HEK293 (cell line): ENCODE data around the gene CHRNA4.

Experiments
- EGR2 ChIP-seq: fragments of 450-650 bp; formaldehyde crosslinking; IDR thresholded peaks from 2 replicates; pipeline ENCODE4 v1.5.1; 2016; ENCODE audit warnings: low read depth, missing biosample characterization, missing genetic modification characterization
- GLIS1 ChIP-seq: fragments of 450-650 bp; formaldehyde crosslinking; IDR thresholded peaks from 2 replicates; pipeline ENCODE4 v1.5.1; 2016; ENCODE audit warnings: missing biosample characterization, missing genetic modification characterization
- KLF1 ChIP-seq: fragments of 450-650 bp; formaldehyde crosslinking; IDR thresholded peaks from 2 replicates; pipeline ENCODE4 v1.5.1; 2016; ENCODE audit warnings: missing biosample characterization, missing genetic modification characterization
- MEIS1 ChIP-seq: sonication (generic); formaldehyde crosslinking; IDR thresholded peaks from 2 replicates; pipeline ENCODE4 v1.8.1; 2022; ENCODE audit warnings: missing genetic modification reagents, mild to moderate bottlenecking, borderline replicate concordance
- SCRT2 ChIP-seq: fragments of 450-650 bp; formaldehyde crosslinking; IDR thresholded peaks from 2 replicates; pipeline ENCODE4 v1.5.1; 2016; ENCODE audit warnings: missing biosample characterization, missing genetic modification characterization
- ZBTB48 ChIP-seq: fragments of 450-650 bp; formaldehyde crosslinking; IDR thresholded peaks from 2 replicates; pipeline ENCODE4 v1.5.1; 2016; ENCODE audit warnings: missing biosample characterization, missing genetic modification characterization
- ZNF114 ChIP-seq: fragments of 450-650 bp; formaldehyde crosslinking; IDR thresholded peaks from 2 replicates; pipeline ENCODE4 v1.5.0; 2017; ENCODE audit warnings: missing biosample characterization, missing genetic modification characterization
- ZNF140 ChIP-seq: fragments of 450-650 bp; formaldehyde crosslinking; IDR thresholded peaks from 2 replicates; pipeline ENCODE4 v1.5.1; 2016; ENCODE audit warnings: missing biosample characterization, missing genetic modification characterization
- ZNF146 ChIP-seq: fragments of 450-650 bp; formaldehyde crosslinking; IDR thresholded peaks from 2 replicates; pipeline ENCODE4 v1.5.1; 2016; ENCODE audit warnings: missing biosample characterization, missing genetic modification characterization
- ZNF221 ChIP-seq: fragments of 450-650 bp; formaldehyde crosslinking; IDR thresholded peaks from 2 replicates; pipeline ENCODE4 v1.5.1; 2017; ENCODE audit warnings: missing biosample characterization, missing genetic modification characterization, borderline replicate concordance
- ZNF24 ChIP-seq: fragments of 450-650 bp; formaldehyde crosslinking; IDR thresholded peaks from 2 replicates; pipeline ENCODE4 v1.5.1; 2016; ENCODE audit warnings: missing biosample characterization, missing genetic modification characterization
- ZNF366 ChIP-seq: fragments of 450-650 bp; formaldehyde crosslinking; conservative IDR thresholded peaks from 2 replicates; pipeline ENCODE4 v1.5.1; 2016; ENCODE audit warnings: missing biosample characterization, missing genetic modification characterization
- ZNF391 ChIP-seq: fragments of 450-650 bp; formaldehyde crosslinking; IDR thresholded peaks from 2 replicates; pipeline ENCODE4 v1.5.1; 2016; ENCODE audit warnings: low read depth, missing biosample characterization, missing genetic modification characterization, borderline replicate concordance
- ZNF514 ChIP-seq: fragments of 450-650 bp; formaldehyde crosslinking; IDR thresholded peaks from 2 replicates; pipeline ENCODE4 v1.5.1; 2016; ENCODE audit warnings: missing biosample characterization, missing genetic modification characterization
- ZNF600 ChIP-seq: fragments of 450-650 bp; formaldehyde crosslinking; IDR thresholded peaks from 2 replicates; pipeline ENCODE4 v1.5.1; 2016; ENCODE audit warnings: missing biosample characterization, missing genetic modification characterization
- ZNF626 ChIP-seq: fragments of 450-650 bp; sonication (Bioruptor Pico); formaldehyde crosslinking; IDR thresholded peaks from 2 replicates; pipeline ENCODE4 v1.5.1; 2018; ENCODE audit warnings: missing biosample characterization, missing genetic modification characterization, inconsistent platforms
- ZNF629 ChIP-seq: fragments of 450-650 bp; formaldehyde crosslinking; IDR thresholded peaks from 2 replicates; pipeline ENCODE4 v1.5.1; 2017; ENCODE audit warnings: missing biosample characterization, missing genetic modification characterization
- ZNF654 ChIP-seq: fragments of 450-650 bp; formaldehyde crosslinking; IDR thresholded peaks from 2 replicates; pipeline ENCODE4 v1.5.1; 2016; ENCODE audit warnings: low read depth, missing biosample characterization, missing genetic modification characterization
- ZSCAN18 ChIP-seq: fragments of 450-650 bp; formaldehyde crosslinking; IDR thresholded peaks from 2 replicates; pipeline ENCODE4 v1.5.1; 2016; ENCODE audit warnings: missing biosample characterization, missing genetic modification characterization
- TF ChIP-seq, protein P1 (sequence below): fragments of 450-650 bp; formaldehyde crosslinking; IDR thresholded peaks from 2 replicates; pipeline ENCODE4 v1.5.1; 2016; ENCODE audit warnings: missing biosample characterization, missing genetic modification characterization
- TF ChIP-seq, protein P2 (sequence below): fragments of 450-650 bp; formaldehyde crosslinking; IDR thresholded peaks from 2 replicates; pipeline ENCODE4 v1.5.1; 2016; ENCODE audit warnings: missing biosample characterization, missing genetic modification characterization, borderline replicate concordance
- TF ChIP-seq, protein P3 (sequence below): fragments of 450-650 bp; formaldehyde crosslinking; IDR thresholded peaks from 2 replicates; pipeline ENCODE4 v1.5.1; 2016; ENCODE audit warnings: missing biosample characterization, missing genetic modification characterization

Gene CHRNA4

DNA sequence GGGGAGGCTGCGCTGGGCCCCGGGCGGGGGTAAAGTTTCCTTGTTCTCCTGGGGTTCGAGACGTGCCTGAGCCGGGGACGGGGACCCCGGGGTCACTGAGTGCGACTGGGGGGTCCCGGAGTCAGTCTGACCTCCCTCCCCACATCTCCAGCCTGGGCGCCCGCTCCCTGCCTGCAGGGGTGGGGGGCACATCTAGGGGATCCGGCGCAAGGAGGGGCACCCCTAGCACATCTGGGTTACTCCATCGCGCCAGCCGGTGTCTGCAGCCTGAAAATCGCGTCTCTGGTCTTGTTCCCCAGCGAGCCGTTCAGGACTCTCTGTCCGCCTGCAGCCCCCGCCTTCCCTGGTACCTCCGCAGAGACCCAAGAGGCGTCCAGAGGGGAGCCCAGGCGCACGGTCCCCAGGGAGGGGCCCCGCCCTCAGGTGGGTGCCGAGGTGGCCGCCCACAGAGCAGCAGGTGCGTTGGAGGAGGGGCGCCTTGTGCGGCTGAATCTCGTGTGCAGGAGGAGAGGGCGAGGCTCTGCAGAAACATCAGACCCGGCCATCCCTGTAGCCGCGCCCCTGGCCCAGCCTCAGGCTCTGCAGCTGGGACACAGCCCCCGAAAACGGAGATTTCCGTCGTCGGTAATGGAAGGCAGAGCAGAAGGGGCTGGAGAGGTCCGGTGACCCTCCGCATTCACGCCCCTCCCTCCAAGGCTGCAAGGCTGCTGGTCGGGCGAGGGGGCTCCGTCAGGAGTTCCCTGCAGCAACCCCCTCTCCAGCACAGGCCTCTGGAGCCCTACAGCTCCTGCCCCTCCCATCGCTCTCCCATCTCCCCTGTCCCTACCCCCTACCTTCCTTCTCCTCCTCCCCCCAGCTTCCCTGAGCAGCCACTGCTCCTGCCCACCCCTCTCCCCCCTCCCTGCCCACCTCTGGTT lies 628 bp upstream of the CHRNA4 start (continued):
- TF ChIP-seq ZNF600 (tag by site-specific recombination): no peak
- TF ChIP-seq EGR2 (tag by site-specific recombination): peak; percentile 66
- no peak for TF ChIP-seq ZNF221
- TF ChIP-seq ZNF146 (tag by site-specific recombination): no peak
- TF ChIP-seq ZNF140: no peak
- no peak for TF ChIP-seq ZNF114 (tag by site-specific recombination)
- TF ChIP-seq ZBTB48: no peak
- no peak for TF ChIP-seq ZNF626 (tag by site-specific recombination)
- no peak for TF ChIP-seq ZNF24
- TF ChIP-seq GLIS1 (tag by site-specific recombination): 0 out of 2 replicates have a peak, but pooled peaks have one; percentile 17
- no peak for TF ChIP-seq ZNF654 (tag by site-specific recombination)
- TF ChIP-seq, protein P1, sequence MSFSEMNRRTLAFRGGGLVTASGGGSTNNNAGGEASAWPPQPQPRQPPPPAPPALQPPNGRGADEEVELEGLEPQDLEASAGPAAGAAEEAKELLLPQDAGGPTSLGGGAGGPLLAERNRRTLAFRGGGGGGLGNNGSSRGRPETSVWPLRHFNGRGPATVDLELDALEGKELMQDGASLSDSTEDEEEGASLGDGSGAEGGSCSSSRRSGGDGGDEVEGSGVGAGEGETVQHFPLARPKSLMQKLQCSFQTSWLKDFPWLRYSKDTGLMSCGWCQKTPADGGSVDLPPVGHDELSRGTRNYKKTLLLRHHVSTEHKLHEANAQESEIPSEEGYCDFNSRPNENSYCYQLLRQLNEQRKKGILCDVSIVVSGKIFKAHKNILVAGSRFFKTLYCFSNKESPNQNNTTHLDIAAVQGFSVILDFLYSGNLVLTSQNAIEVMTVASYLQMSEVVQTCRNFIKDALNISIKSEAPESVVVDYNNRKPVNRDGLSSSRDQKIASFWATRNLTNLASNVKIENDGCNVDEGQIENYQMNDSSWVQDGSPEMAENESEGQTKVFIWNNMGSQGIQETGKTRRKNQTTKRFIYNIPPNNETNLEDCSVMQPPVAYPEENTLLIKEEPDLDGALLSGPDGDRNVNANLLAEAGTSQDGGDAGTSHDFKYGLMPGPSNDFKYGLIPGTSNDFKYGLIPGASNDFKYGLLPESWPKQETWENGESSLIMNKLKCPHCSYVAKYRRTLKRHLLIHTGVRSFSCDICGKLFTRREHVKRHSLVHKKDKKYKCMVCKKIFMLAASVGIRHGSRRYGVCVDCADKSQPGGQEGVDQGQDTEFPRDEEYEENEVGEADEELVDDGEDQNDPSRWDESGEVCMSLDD (tag by site-specific recombination): peak; percentile 72; the same call in 1 of the 2 replicates
- TF ChIP-seq, protein P2, sequence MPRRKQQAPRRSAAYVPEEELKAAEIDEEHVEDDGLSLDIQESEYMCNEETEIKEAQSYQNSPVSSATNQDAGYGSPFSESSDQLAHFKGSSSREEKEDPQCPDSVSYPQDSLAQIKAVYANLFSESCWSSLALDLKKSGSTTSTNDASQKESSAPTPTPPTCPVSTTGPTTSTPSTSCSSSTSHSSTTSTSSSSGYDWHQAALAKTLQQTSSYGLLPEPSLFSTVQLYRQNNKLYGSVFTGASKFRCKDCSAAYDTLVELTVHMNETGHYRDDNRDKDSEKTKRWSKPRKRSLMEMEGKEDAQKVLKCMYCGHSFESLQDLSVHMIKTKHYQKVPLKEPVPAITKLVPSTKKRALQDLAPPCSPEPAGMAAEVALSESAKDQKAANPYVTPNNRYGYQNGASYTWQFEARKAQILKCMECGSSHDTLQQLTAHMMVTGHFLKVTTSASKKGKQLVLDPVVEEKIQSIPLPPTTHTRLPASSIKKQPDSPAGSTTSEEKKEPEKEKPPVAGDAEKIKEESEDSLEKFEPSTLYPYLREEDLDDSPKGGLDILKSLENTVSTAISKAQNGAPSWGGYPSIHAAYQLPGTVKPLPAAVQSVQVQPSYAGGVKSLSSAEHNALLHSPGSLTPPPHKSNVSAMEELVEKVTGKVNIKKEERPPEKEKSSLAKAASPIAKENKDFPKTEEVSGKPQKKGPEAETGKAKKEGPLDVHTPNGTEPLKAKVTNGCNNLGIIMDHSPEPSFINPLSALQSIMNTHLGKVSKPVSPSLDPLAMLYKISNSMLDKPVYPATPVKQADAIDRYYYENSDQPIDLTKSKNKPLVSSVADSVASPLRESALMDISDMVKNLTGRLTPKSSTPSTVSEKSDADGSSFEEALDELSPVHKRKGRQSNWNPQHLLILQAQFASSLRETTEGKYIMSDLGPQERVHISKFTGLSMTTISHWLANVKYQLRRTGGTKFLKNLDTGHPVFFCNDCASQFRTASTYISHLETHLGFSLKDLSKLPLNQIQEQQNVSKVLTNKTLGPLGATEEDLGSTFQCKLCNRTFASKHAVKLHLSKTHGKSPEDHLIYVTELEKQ (tag by site-specific recombination): no peak
- TF ChIP-seq ZNF629 (tag by site-specific recombination): no peak
- TF ChIP-seq ZNF391 (tag by site-specific recombination): no peak
- peak; percentile 51; the same call in 1 of the 2 replicates for TF ChIP-seq KLF1 (tag by site-specific recombination)
- TF ChIP-seq ZNF514 (tag by site-specific recombination): no peak
- no peak for TF ChIP-seq ZSCAN18
- no peak for TF ChIP-seq MEIS1 (CRISPR knock-in tag)
- TF ChIP-seq, protein P3, sequence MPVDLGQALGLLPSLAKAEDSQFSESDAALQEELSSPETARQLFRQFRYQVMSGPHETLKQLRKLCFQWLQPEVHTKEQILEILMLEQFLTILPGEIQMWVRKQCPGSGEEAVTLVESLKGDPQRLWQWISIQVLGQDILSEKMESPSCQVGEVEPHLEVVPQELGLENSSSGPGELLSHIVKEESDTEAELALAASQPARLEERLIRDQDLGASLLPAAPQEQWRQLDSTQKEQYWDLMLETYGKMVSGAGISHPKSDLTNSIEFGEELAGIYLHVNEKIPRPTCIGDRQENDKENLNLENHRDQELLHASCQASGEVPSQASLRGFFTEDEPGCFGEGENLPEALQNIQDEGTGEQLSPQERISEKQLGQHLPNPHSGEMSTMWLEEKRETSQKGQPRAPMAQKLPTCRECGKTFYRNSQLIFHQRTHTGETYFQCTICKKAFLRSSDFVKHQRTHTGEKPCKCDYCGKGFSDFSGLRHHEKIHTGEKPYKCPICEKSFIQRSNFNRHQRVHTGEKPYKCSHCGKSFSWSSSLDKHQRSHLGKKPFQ (tag by site-specific recombination): no peak
- no peak for TF ChIP-seq ZNF366 (tag by site-specific recombination)
- 0 out of 2 replicates have a peak, but pooled peaks have one; percentile 47 for TF ChIP-seq SCRT2 (tag by site-specific recombination)
